GM21367 (cell line): ENCODE results near the gene SCN11A.

Experiments
- ATAC-seq: cut with Tn5 transposase; IDR thresholded peaks from one replicate; pipeline ENCODE4 v1.9.1; 2021; ENCODE audit not compliant: unreplicated experiment

SCN11A gene

GRCh38 chr3:39011191-39011736, 40.5 kb downstream of the SCN11A start:
- ATAC-seq, result no peak

- no peak for ATAC-seq
Measured at GRCh38 chr3:39005295-39005694, 46.4 kb downstream of the SCN11A start.
